Activated CD4-positive, alpha-beta T cell treated with anti-CD3 and anti-CD28 coated beads, Interleukin-10, Interleukin-2, amounts not matched to agents 100 ng/mL and 50 ng/mL, durations not matched to agents 16 hours and 8 hours (primary cell): ENCODE data around the gene TNIK.

Experiments used
- DNase-seq: peaks from one replicate; pipeline ENCODE4 v3.0.0-alpha.2; 2020

The TNIK gene

DNA sequence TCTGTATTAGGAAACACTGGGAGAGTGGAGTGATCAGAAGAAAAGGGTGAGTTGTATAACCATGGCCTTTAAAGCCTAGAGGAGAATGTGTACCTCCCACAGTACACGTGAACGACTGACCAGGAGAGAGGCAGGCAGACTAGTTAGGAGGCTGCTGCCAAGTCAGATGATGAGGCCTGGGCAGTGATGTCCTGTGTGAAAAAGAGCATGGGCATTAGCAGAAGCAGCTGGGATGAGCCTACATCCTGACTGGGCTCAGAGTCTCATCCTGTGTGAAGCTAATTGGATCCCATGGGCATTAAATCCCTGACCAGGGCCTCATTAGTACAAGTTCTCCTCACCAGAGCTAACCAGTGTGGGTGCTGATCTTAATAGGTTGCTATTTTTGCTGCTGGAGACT is 344.5 kb downstream of the TNIK start:
- DNase-seq, result no peak

DNA sequence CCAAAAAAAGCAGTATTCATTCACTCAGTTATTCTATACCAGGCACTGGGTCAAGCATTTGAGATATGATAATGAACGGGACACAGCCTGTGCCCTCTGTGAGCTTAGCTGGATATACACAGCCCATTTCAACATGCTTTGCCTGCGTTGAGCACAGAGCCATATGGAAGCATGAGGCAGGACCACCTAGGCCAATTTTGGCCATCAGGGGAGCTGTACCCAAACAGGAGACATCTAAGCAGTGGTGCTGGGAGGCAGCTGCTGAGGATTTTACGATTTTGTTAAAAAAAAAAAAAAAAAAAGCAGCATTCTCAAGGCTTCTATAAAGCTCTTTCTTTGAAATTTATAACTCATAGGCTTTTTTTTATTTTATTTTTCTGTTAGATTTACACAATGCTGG is 346.5 kb downstream of the TNIK start:
- DNase-seq, result no peak

DNA sequence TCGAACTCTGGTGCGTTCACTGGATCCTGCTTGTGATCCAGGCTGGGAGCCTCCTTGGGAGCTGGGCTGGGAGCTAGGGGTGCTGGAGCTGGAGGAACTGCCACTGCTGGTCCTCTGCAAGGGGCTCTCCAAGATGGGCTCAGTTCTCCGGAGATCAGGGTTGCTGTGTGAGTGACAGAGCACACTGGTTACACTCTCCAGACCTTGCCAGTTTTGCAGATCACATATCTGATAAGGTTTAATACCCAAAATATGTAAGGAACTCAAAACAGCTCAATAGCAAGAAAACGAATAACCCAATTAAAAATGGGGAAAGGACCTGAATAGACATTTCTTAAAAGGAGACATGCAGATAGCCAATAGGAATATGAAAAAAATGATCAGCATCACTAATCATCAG is 349.5 kb downstream of the TNIK start:
- no peak for DNase-seq

DNA sequence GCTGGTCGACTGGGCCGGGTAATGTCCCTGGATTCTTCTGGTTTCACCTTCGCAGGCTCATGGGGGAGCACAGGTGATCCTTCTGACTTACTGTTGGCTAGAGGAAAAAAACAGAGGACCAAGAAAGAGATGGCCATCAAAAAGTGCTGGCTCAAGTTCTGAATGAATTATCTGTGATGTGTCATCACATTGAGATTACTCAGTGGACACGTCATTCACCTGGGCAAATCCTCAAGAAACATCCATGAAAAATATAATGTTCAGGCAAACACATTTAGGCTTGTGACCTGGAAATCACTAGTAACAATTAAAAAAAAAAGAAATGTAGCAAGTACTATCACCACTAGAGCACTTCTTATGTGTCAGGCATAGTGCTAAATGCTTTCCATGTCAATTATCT is 352.1 kb downstream of the TNIK start:
- no peak for DNase-seq

DNA sequence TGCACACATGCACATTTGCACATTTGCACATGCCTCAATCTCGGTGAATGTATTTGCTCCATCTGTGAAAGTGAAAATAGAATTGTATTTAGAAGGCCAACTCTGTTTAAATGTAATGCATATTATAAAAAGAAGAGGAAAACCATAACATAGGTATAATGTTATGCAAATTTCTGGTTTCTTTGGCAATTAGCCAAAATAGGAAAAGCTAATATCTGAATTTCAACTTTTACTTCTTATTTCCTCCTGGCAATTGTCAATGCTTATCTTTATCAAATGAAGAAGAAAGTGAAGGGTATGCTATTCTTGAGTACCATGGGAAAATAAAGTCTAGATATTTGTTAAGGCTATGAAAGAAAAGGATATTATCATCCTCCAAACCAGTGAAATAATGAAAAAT is 357.0 kb downstream of the TNIK start:
- DNase-seq, result no peak

DNA sequence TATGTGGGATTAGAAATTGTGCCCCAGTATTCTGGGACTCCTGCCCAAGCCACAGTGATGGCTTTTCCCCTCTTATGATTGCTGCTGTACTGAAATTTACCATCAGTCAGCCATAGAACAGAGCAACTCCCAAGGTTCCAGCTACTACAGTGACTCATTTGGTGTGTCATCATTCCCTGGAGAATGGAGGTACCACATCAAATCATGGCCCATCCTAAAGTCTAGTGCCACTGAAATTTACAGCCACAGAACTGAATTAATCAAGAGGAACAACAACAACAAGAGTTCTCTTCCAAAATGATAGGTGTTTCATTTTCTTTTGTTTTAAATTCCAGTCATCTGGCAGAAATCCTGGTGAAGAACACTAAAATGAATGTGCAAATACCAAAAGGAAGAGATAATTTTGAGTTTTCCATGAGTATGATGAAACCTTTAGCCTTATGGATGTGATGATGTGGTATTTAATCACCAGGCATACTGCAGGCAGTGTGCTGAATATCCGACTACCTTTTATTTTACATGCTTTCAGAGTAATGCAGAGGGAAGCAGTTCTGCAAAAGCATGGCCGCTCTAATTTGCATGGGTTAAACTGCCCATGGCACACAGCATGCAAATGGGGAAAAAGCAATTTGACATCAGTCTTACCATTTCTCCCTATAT is 358.1 kb downstream of the TNIK start:
- no peak for DNase-seq

DNA sequence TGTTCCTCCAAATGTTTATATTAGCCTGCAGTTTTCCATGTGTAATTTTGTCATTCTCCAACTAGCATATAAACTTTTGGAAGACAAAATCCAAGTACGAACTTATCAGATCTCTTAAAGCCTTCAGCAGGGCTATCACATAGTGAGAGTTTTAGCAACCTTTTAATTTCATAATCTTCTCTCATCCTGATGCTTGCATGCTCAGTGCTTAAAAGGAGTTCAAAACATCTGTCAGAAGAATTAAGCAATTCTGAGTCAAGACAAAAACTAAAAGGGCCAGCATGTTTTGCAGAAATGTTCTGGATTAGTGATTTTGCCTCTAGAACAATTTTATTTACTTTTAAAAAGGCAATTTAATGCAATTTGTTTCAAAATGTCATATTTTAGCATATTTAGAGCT is 360.3 kb downstream of the TNIK start:
- no peak for DNase-seq

DNA sequence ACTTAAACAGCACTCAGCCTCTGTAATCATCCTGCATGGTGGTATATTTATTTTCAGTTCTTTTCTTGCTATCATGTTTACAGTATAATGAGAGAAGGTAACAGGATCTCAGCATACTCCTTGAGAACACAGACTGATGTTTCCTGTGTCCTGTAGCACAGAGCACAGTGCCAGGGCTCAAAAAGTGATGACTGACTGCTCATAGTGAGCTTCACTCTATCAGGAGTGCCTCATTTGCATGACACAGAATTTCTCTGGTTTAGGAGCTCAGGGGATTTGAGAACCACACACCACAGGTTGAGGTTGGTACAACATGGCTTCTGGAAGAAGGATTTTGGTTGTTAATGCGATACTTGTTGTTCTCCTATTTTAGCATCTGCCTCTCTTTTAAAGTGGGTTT is 365.1 kb downstream of the TNIK start:
- DNase-seq, result no peak

DNA sequence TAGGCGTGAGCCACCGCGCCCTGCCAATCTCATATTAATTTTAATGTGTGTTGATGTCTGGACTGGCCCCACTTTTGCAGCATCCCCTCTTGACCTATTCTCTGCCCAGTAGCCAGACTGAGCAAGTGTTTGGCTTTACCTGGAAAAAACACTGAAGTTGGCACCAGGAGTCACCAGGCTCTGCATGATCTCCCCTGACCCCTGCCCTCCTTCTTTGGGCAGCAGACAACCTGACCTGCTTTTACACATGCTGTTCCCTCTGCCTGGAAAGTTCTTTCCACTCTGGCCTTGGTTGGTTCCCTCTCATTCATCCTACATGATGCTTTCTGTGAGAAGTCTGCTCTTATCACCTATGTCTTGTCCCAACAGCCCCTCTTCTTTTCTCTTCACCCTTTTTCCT is 365.8 kb downstream of the TNIK start:
- DNase-seq, result no peak

DNA sequence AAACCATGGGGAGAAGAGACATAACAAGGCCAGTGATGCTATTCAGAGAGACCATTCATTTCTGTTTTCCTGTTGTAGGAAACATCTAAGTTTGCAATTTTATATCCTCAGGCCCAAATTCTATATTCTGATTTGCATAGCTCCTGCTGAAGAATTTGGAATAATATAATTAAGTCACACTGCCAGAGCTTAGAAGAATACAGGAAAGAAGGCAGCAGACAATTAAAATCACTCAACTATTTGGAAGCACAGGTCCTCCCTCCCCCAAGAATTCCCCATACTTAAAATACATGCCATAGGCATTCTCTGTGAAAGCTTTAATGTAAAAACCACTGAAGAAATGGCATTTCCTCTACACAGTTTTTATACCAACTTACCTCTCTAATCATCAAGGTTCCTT is 366.7 kb downstream of the TNIK start:
- no peak for DNase-seq

DNA sequence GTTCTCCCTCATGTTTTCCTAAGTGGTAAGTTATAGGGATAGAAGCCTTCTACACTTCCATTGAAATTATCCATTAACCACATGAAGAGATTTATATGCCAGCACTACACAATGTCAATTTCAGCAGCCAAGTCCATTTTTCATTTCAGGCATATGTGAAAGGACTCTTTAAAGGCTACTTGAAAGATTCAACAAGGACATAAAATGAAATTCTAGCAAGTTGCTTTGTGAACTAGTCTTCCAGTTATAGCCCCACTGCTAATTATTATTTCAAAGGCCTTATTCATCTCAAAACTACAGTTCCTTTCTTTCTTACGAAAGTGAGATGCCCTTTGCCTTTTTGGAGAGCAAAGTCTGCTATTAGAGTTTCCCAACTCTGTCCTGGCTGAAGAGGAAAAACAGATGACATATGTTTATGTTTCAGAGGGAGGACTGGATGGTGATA is 367.7 kb downstream of the TNIK start:
- DNase-seq, result no peak

DNA sequence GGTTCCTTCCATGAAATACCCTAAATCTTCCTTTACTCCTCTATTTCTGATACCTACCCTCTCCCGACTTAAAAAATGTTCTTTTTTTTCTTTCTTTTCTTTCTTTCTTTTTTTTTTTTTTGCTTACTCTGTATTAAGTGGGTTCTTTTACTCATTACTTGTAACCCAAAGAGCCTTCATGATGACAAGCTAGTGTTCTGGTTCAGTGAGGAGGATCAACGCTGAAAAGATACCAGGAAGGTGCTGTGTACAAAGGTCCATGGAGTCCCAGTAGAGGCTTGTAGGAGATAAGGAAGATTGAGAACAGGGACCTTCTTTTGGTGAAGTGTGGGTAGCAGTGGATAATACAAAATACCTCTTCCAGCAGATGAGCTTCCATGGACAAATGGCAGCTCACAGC is 369.9 kb downstream of the TNIK start:
- DNase-seq, result no peak

DNA sequence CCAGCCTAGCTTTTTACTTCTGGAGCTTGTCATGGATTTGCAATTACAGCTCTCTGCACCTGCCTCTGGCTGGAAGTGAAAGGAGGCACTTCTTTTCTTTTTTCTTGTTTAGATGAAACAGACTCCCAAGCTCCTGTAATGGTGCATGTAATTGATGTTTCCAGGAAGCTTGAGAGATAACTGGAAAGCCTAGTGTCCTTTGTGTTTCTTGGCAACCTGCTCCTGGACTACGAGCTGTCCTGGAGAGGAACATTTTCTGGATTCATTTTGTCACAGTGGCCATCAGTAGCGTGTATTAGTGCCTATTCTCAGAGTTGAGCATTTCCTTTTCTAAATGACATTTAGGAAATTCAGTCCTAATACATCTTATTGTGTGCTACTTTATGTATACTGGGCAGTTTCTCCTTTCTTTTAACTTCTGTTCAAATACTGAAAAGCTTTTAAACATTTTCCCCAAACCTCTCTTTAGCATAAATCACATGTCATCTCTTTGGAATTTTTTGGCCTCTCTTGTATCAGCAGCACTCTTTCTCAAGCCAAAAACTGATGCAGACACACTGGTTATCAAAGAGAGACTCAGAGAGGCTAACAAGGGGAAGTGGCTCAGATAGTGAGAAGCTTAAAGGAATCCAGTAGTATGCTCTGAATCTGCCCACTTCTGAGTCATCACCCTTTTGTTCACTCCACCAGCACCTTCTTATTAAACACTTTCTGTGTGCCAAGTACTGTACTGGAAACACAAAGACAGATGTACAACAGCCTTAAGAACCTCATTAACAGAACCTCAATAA is 371.0 kb downstream of the TNIK start:
- peak; percentile 25 for DNase-seq

DNA sequence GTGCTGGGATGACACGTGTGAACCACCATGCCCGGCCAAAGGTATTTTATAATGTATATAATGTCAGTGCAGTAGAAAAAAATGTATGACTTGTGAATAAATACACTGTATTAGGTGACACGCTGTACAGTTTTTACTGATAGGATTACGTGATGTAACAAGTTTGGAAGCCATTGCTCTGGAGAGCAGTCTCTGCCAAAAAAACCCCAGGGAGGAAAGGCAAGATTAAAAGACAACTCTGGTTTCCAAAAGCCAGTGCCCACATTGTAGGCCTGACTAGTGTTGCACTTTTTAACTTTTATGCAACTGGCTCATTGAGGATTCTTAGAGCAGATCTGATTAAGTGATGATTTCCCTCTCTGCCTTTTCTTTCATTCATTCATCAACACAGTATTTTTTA is 371.7 kb downstream of the TNIK start:
- DNase-seq, result no peak

DNA sequence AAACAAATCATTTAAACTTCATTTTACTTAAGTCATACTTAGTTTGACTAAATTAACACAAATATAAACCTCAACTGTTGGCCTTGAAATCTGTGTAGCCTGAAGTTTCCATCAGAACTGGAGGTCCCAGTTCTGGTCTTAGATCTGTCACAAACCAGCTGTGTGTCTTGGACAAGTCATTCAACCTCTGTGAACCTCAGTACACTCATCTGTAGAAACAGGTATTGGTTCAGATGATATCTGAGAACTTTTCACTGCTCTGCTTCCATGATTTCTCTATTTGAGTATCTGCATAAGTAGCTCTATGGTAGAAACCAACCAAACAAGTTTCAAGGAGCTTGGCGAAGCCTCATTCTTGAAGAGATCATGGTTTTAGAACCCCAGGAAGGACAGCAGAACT is 373.3 kb downstream of the TNIK start:
- peak; percentile 7 for DNase-seq

DNA sequence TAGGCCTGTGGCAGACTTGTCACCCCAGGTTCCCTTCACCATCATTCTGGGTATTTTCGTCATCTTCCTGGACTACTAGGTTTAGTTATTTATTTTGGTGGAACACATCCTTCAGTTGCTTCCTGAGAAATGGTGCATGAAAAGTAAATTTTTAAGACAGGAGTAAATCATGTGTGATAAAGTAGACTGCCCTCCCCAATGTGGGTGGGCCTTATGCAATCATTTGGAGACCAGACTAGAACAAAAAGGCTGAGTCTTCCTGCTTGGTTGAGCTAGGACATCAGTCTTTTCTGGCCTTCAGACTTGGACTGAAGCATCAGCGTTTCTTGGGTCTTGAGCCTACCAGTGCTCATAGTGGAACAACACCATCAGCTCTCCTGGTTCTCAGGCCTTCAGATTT is 382.9 kb downstream of the TNIK start:
- no peak for DNase-seq

DNA sequence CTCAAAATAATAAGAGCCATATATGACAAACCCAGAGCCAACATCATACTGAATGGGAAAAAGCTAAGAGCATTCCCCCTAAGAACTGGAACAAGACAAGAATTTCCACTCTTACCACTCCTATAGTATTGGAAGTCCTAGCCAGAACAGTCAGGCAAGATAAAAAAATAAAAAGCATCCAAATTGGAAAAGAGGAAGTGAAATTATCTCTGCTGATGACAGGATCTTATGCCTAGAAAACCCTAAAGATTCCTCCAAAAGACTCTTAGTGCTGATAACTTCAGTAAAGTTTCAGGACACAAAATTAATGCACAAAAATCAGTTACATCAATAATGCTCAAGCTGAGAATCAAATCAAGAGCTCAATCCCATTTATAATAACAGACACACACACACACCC is 387.8 kb downstream of the TNIK start:
- DNase-seq, result no peak

DNA sequence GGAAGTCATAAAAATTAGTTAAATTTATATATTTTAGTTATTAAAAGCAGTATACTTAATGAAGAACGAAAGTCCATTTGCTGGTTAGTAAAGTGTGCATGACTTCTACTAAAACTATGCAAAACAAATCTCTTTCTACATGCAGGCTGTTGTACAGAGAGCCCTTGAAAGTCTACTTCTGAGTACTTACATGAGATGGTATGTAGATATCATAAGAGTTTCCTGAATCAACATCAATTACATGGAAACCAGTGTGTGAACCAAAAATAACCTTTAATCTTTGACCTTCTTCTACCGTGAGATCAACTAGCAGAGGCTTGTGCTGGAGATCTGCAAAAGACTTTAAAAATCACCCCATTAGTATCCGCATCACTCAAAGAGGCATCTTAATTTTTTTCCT is 391.5 kb downstream of the TNIK start:
- no peak for DNase-seq

DNA sequence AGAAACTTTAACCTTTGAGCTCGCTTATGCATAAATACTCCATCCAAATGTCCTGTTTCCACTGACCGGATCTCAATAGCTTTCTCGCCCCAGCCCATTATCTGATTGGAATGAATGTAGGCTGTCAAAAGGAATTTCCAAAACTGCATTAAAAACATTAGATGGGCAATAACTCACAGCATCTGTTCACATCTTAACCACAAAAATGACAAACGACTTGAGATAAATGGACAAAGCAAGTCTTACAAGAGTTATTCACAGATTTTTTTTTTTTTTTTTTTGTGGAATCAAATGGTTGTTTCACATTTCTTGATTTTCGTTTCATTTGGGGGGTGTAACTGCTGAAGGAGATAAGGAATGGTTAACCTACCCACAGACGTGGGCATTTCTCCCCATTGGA is 394.0 kb downstream of the TNIK start:
- DNase-seq, result no peak

DNA sequence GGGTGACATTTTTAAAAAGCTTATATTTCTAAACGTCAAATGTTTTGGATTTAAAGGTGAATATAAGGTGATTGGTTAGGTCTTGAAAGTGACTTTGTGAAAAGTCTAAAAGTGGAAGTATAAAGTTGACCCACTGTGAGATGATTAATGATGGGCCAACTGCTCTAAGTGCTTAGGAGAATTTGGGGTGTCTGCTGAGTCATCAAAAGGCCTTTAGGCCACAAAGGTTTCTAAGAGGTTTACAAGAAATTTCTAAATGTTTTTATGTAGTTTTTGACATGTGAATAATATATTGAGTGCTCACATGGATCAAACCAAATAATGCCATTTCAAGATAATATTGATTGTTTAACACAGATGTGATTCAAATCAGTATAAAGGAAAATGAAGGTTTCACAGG is 394.5 kb downstream of the TNIK start:
- DNase-seq, result no peak

DNA sequence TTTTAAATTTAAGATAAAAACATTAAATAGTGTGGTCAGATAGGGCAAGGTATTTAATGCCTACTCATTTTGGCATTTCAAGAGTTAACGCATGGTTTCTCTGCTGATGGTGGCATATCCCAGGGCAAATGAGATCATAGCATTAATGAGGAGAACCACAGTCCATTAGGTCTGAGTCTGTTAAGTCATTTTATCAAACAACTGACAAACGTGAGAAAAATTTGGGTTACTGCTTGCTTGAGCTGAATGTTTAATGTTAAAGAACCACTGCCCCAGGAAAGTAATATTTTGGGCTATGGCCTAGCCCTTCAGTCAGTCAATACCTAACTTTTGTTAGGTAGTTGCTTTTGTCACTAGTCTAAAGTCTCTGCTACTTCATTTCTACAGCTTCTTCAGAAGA is 395.7 kb downstream of the TNIK start:
- DNase-seq, result no peak

DNA sequence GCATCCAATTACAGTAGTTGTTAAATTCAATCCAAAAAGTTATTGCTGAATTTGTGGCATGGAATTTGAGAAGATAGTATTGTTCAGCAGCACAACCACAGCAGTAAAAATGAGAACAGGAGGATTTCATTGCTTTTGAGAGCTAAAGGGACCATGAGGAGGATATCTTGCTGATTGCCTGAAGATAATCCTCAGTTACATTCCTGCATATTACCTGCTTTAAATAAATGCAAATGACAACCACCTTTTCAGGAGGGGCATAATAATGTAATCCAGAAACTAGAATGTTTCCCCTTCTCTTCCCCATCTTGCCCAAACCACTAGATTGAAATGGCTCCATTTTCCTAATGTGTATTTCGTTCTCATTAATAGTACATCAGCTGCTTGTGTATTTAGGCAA is 398.5 kb downstream of the TNIK start:
- no peak for DNase-seq

DNA sequence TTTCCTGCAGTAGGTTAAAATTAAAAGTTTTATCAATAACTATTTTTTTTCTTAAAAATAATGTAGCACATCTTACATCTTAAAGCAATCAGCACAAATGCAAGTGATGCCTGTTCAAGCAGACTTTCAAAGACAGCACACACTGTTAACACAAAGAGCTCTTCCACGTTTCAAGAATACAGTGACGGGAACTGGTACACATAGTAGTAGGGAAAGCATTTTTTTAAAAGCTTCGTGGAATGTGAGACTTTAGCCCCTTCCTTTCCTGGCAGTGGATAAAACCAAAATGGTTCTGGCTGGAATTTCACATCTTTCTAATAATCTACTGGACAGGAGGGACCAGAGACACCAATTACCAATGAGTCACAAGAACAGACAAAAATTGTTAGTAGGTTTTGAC is 400.2 kb downstream of the TNIK start:
- DNase-seq, result no peak

DNA sequence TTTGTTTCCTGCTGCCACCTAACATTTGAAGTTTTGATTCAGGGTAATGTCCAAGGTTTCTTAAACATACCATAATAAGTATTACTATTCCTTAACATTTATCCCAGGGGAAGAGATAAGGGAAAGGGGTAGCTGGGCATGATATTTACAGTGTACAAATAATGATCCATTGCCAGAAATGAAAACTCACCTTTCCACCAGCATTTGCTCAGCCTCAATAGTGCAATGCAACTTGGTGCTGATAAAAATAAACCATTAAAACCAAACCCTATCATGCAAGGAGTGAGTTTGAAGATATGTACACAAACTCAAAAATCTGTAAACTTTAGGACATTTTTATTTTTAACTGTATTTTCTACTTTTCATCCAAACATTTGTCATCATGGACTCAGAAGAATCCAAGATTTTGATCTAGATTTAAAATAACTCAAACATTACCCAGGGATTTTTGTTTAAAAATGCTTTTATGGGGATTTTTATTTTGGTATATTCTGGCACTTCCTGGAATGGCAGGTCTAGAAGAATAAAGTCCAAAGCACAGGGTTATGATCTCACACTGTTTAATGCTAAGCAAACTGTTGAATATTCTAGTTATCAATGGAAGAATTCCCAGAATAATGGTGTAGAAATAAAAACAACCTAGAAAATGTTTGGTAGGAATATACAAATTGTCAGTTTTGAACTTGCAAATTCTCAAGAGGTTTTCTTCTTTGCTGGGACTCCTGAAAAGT is 401.2 kb downstream of the TNIK start:
- DNase-seq, result no peak
